HFFc6 (cell line): Measurements from ENCODE around the gene VSIG10L. TPM values are rescaled to one million over a fixed set of nuclear protein-coding genes. Genes with fewer than 3 reads are reported as not detected.

ENCODE experiments used
- DNase-seq: peaks from one replicate; pipeline ENCODE4 v3.0.0-alpha.2; 2018
- H3K27ac Mint-ChIP-seq: 2 replicates; pipeline ENCODE4 v1.8.0; 2020; ENCODE audit warnings: mild to moderate bottlenecking, mixed read lengths
- H3K27me3 Mint-ChIP-seq: 2 replicates; pipeline ENCODE4 v1.8.0; 2021; ENCODE audit warnings: mild to moderate bottlenecking, moderate library complexity, mixed read lengths; ENCODE audit not compliant: insufficient read depth
- H3K36me3 Mint-ChIP-seq: 2 replicates; pipeline ENCODE4 v1.8.0; 2021; ENCODE audit warnings: low read depth, mixed read lengths
- H3K4me1 Mint-ChIP-seq: 2 replicates; pipeline ENCODE4 v1.8.0; 2020; ENCODE audit warnings: low read depth, mixed read lengths
- H3K4me3 Mint-ChIP-seq: 2 replicates; pipeline ENCODE4 v1.8.0; 2020; ENCODE audit warnings: mild to moderate bottlenecking, moderate library complexity, mixed read lengths
- H3K9me3 Mint-ChIP-seq: 2 replicates; pipeline ENCODE4 v1.8.0; 2020; ENCODE audit warnings: mild to moderate bottlenecking, mixed read lengths
- CTCF ChIP-seq: fragments of 200-600 bp; sonication (generic); IDR thresholded peaks from 2 replicates; pipeline ENCODE4 v1.5.0; 2021; ENCODE audit warnings: antibody characterized with exemption, mild to moderate bottlenecking
- total RNA-seq, 6 experiments: library from RNA; stranded (reverse); fragmentation: NEBNext Ultra II Directional; extraction: Animal tissue kit (Norgen Biotek cat#: 25700); gene quantifications; 2 replicates in 1 of 6; 3 replicates in 5 of 6; pipeline ENCODE4 v1.2.3, GENCODE V29; 2021

The VSIG10L gene
- total RNA-seq, 6 experiments from 2014 or later, result 0.79 to 1.6 (median 0.89) TPM

- no peak overlapping the region for H3K27ac Mint-ChIP-seq
- peaks cover 27% of the 10 kb centered on the region for H3K36me3 Mint-ChIP-seq
- peaks cover 3% of the 10 kb centered on the region; the same call in 1 of the 2 replicates for H3K27me3 Mint-ChIP-seq
- H3K4me1 Mint-ChIP-seq, result peaks cover 35% of the 10 kb centered on the region
- no peak for TF ChIP-seq CTCF
- H3K9me3 Mint-ChIP-seq, result no peaks in the 10 kb centered on the region
- DNase-seq, result no peak
- no peak overlapping the region for H3K4me3 Mint-ChIP-seq
Measured at GRCh38 chr19:51354103-51354741, 12.3 kb upstream of the VSIG10L start.

DNA sequence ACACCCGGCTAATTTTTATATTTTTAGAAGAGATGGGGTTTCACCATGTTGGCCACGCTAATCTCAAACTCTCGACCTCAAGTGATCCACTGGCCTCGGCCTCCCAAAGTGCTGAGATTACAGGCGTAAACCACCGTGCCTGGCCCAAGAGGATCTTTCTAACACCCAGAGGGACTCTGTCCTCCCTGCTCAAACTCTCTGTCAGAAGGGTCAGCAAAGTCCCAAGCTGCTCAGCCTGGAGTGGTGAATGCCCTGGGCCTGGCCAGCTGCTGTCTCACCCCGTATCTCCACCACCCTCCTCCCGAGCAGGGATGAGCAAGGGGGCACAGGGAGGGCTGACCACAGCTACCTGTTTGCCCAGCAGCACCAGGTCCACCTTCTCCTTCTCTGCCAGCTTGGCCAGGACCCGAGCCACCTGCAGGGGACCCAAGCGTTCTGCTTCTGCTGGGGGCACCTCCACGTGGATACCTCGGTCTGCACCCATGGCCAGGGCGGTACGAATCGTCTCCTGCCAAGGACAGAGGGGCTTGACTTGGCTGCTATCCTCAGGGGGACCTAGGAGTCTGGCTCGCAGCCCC, 10.9 kb upstream of the VSIG10L start:
- peaks cover 27% of the 10 kb centered on the region for H3K36me3 Mint-ChIP-seq
- TF ChIP-seq CTCF, result no peak
- H3K4me1 Mint-ChIP-seq, result peaks cover 28% of the 10 kb centered on the region
- H3K9me3 Mint-ChIP-seq, result no peaks in the 10 kb centered on the region
- H3K27me3 Mint-ChIP-seq, result peaks cover 3% of the 10 kb centered on the region; the same call in 1 of the 2 replicates
- H3K27ac Mint-ChIP-seq, result no peak overlapping the region
- no peak for DNase-seq
- no peak overlapping the region for H3K4me3 Mint-ChIP-seq

DNA sequence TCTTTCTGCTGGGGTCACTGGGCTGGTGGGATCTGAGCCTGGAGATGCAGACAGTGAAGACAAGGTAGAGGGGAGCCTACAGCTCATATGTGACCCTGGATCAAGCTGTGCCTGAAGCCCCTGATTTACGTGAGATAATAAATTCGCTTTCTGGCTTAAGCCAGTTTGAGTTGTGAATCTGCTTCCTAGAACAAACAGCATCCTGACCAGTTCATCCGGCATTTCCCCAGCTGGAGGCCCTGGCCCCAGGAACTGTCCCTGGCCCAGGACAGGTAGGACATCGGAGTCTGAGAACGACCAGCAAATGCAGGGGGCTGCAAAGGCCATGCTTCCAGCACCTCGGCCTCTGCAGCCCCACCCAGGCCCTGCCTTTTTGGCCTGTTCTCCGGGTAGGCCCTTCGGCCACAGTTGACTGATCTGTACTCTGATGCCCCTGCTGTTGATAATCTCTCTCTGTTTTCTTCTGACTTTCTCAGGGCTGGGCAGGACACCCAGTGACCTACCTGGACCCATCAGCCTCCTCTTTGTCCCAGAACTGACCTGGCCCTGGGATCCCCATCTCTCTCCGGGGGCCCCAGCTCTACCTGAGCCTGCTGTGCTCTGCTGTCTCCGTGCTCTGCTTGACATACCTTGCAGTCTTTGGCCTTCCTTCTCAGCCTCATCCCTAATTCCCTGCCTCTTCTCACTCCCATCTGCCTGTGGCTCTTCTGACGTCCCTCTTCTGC, 9.5 kb upstream of the VSIG10L start:
- TF ChIP-seq CTCF, result no peak
- H3K4me3 Mint-ChIP-seq, result no peak overlapping the region
- H3K27ac Mint-ChIP-seq, result peak overlapping the region; percentile 88
- no peak for DNase-seq
- H3K4me1 Mint-ChIP-seq, result peaks cover 24% of the 10 kb centered on the region
- peaks cover 30% of the 10 kb centered on the region for H3K36me3 Mint-ChIP-seq
- H3K9me3 Mint-ChIP-seq, result no peaks in the 10 kb centered on the region
- H3K27me3 Mint-ChIP-seq, result peaks cover 3% of the 10 kb centered on the region; the same call in 1 of the 2 replicates

DNA sequence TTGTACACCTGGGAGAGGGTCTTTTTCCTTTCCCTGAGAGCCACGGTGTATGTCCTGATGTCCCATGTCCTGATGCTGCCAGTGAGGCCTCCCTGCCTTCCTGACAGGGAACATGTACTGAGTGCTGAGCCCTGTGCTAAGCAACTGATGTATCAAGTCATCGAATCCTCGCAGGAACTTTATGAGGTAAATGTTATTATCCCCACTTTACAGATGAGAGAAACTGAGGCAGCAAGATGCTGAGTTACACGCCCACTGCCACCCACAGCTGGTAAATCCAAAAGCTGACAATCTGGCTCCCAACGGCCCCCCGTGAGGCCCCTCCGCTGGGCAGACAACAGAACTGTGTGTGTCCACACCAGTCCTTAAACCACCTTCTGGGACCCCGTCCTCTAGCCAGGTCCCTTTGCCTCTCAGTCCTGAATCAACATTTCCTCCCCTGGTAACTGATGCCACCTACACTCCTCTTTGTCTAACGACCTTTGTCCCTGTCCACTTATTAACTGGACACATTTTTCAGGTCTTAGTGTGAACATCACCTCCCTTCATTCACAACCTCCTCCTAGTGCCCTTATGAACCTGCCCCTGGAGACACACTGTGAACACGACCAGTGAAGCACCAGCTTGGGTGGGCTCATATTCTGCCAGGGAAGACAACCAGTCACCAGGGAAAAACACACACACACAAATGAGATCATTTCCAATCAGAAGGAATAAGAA, 5.4 kb upstream of the VSIG10L start:
- Mint-ChIP-seq H3K27ac (no peak overlapping the region), H3K36me3 (peaks cover 32% of the 10 kb centered on the region), H3K27me3 (peaks cover 3% of the 10 kb centered on the region; the same call in 1 of the 2 replicates), H3K4me1 (peaks cover 24% of the 10 kb centered on the region), H3K9me3 (no peaks in the 10 kb centered on the region), H3K4me3 (no peak overlapping the region)
- no peak for TF ChIP-seq CTCF
- no peak for DNase-seq

- Mint-ChIP-seq H3K27me3 (no peaks in the 10 kb centered on the region; the same call in 1 of the 2 replicates), H3K36me3 (peaks cover 29% of the 10 kb centered on the region), H3K27ac (no peak overlapping the region), H3K4me3 (no peak overlapping the region), H3K4me1 (peaks cover 24% of the 10 kb centered on the region), H3K9me3 (no peaks in the 10 kb centered on the region)
- TF ChIP-seq CTCF, result peak; percentile 45
- no peak for DNase-seq
Measured at GRCh38 chr19:51346742-51347141, 4.8 kb upstream of the VSIG10L start.
